NCI-H2107 (cell line): ENCODE data around the gene MED15.

ENCODE experiments used
- DNase-seq: peaks from one replicate; lab custom pipeline; 2025; lab: John Stamatoyannopoulos, UW

Gene MED15

GRCh38 chr22:20552443-20553401 is 45.3 kb downstream of the MED15 start:
- no peak for DNase-seq

DNA sequence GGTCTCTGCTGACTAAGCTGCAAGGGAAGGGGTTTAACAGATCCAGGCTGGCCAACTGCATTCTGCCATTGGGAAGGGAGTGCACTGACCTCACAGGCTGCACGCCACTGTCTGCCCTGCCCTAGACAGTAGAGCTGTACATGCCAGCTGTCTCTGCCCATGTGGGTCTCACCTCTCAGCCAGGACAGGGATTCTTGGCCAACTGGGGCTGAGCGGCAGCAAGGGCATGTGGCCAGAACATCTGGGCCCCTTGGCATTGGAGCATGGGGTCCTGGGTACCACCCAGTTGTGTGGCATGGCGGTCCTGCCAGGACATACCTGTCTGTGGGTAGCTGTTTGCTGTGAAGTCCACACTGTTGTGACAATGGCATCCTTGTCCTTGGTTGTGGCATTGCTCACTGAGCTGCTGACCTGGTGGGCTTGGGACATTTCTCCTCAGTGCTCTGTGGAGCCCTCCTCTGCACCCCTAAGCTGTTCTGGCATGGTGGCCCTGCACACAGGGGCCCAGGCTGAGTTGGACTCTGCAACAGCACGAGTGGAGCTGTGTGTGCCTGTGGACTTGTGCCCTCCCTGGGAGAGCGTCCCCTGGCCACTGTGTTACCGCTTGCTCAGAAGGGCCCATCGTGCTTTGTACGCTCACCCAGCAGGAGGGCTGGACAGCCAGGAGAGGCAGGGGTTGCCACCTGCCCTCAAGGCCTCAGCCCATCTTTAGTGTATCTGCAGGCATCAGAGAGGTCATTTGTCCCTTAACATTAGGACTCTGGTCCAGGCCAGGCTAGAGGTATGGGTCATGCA is 46.7 kb downstream of the MED15 start:
- no peak for DNase-seq

DNA sequence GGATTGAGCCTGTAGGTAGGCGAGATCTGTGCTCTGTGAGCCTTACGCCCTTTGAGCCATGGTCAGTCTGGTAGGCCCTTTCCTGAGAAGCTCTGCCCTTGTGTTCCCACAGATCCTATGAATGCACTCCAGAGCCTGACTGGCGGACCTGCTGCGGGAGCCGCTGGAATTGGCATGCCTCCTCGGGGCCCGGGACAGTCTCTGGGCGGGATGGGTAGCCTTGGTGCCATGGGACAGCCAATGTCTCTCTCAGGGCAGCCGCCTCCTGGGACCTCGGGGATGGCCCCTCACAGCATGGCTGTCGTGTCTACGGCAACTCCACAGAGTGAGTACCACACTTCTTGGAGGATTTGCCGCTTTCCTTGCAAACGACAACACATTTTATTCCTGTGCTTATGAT is 47.4 kb downstream of the MED15 start:
- DNase-seq = no peak

DNA sequence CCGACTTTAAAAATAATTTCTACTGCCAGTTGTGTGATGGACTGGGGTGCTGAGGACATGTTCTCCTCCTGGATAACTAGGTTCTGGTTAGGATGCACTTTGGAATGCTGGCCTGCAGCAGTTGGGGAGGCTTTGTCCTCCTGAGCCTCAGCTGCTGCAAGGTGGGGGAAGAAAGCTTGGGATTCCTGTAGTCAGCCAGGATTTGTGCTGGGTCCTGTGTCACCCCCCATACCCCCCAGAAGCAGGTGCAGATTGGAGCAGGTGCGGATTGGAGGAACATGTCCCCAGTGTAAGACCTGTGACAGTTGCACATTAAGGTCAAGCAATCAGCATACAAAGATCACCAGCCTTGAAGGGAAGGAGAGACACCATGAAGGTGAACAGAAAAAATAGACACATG is 51.1 kb downstream of the MED15 start:
- no peak for DNase-seq

- no peak for DNase-seq
Measured at GRCh38 chr22:20559174-20559760, 51.9 kb downstream of the MED15 start.

- no peak for DNase-seq
Measured at GRCh38 chr22:20560716-20561115, 53.3 kb downstream of the MED15 start.

- DNase-seq = no peak
Measured at GRCh38 chr22:20561882-20562281, 54.5 kb downstream of the MED15 start.

DNA sequence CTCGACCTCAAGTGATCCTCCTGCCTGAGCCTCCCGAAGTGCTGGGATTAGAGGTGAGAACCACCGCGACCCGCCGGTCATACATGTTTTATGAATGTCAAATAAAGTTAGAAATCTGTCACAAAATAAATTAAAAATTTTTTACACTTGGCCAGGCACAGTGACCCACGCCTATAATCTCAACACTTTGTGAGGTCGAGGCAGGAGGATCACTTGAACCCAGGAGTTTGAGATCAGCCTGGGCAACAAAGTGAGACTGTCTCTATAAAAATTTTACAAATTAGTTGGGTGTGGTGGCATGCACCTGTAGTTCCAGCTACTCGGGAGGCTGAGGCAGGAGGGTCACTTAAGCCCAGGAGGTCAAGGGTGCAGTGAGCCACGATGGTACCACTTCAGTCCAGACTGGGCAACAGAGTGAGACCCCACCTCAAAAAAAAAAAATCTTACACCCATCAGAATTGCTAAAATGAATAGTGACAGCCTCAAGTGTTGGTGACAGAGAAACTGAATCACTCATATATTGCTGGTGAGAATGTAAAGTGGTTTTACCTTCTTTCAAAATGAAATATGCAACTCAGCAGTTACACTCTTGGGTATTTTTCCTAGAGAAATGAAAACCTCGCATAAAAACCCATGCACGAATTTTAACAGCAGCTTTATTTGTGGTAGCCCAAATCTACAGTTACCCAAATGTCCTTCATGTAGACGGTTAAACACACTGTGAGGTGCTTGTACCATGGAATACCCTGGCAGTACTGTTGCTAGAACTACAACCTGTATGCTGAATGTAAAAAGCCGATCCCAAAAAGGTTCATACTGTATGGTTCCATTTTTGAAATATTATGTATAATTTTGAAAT is 55.4 kb downstream of the MED15 start:
- DNase-seq = no peak

- DNase-seq = no peak
Measured at GRCh38 chr22:20563466-20563906, 56.1 kb downstream of the MED15 start.

GRCh38 chr22:20563941-20564371 is 56.5 kb downstream of the MED15 start:
- no peak for DNase-seq

DNA sequence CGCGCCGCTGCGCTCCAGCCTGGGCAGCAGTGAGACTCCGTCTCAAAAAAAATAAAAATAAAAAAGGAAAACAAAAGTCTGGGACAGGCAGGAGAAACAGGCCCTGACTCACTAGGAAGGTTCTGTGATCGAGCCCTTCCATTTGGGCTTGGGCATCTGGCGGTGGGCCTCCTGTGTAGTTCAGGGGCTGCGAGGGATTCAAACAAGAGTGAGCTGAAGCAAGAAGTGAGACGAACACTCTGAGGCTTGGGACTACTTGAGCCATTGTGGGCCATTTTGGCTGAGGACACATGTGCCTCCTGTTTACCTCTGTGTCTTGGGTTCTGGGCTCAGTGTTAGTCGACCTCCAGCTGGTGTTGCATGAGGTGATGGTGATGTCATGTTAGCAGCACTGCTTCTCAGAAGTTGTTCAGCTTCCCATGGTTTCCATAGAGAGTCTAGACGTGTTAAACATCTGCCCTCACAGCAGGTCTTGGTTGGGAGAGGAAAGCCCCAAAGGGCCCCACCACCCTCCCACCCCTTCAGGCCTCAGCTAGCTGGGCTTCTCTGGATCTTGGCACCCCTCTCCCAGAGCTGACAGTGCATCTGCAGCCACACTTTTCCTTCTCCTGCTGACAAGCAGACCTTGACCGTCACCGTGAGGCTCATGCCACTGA is 57.8 kb downstream of the MED15 start:
- no peak for DNase-seq

DNA sequence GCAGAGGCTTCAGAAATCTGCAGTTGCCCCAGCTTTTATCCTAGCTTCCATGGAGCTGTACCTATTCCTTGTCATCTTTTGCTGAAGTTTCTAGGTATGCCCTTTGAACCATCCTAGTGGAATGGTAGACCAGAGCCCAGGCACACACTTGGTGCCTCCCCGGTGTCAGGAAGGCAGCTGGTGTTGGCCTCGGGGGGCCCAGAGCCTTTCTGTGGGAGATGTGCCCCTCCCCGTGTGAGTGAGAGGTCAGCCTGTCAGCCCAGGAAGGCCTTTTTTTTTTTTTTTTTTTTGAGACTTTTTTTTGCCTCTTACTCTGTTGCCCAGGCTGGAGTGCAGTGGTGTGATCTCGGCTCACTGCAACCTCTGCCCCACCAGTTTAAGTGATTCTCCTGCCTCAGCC is 58.4 kb downstream of the MED15 start:
- DNase-seq = no peak

DNA sequence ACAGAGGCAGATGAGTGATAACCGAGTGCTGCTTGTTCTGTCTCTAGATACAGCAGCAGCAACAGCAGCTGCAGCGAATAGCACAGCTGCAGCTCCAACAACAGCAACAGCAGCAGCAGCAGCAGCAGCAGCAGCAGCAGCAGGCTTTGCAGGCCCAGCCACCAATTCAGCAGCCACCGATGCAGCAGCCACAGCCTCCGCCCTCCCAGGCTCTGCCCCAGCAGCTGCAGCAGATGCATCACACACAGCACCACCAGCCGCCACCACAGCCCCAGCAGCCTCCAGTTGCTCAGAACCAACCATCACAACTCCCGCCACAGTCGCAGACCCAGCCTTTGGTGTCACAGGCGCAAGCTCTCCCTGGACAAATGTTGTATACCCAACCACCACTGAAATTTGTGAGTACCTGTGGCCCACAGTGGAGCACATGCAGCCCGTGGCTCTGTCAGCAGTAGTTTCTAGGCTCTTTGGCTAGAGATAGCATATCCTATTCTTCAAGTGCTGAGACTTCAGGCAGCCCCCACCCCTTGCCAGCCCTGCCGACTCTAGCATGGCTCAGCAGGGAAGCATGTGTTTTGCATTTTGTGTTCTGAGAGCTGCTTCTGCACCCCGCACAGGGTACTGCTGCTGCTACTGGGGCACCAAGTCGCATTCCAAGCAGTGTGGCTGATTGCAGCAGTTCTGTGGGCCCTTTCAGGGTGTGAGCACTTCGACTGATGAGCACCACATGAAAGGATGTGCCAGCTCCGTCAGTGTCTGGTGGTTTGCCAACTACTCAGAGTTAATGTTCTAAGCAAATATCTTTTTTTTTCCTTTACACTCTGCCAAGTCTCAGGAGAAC is 59.2 kb downstream of the MED15 start:
- no peak for DNase-seq

DNA sequence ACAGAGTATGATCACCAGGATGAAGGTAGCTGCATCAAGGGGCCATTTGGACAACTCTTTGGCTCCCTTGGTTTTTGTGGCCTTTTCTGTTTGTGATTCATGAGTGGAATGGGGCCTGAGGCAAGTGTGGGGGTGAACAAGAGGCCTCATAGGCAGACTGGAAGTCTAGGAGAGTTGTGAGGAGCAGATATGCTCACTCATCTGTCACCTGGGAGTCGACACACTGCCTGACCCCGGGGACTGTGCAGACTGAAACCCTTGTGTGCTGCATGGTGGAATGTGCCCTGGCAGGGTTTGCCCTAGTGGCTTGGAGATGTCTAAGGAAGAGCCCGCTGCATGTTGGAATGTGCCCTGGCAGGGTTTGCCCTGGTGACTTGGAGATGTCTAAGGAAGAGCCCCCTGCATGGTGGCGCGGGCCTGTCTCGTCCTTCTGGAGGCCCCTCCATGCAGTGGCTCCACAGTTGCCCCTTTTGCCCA is 60.0 kb downstream of the MED15 start:
- no peak for DNase-seq

- DNase-seq = no peak
Measured at GRCh38 chr22:20567993-20568417, 60.6 kb downstream of the MED15 start.

DNA sequence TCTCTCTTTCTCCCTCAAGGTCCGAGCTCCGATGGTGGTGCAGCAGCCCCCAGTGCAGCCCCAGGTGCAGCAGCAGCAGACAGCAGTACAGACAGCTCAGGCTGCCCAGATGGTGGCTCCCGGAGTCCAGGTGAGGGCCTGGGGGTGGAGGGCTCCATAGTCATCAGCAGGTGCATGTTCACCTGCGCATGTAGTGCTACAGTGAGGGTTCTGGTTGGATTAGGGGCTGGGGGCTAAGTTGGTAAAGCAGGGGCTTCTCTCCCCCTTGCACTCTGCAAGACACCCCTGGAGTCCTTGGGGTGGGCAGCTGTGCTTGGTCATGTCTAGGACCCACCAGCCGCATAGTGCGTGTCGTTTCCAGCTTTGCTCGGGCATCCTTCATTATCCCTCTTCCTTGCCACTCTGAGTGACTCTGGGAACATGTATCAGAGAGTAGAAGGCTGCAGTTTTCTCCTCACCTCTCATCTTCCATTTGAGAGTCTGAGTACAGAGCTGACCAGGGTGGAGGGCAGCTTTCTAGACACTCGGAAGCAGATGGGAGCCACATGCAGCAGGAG is 61.2 kb downstream of the MED15 start:
- no peak for DNase-seq

- no peak for DNase-seq
Measured at GRCh38 chr22:20569059-20570058, 61.9 kb downstream of the MED15 start.

- DNase-seq = no peak
Measured at GRCh38 chr22:20571078-20571503, 63.7 kb downstream of the MED15 start.
